GM19452 (cell line): ENCODE measurements around the gene ZNF579.
A peak's percentile ranks its signal among the peaks of the same experiment; 100 is the strongest.

Experiments
- ATAC-seq: cut with Tn5 transposase; IDR thresholded peaks from one replicate; pipeline ENCODE4 v1.9.1; 2021; ENCODE audit not compliant: unreplicated experiment

ZNF579 gene

DNA sequence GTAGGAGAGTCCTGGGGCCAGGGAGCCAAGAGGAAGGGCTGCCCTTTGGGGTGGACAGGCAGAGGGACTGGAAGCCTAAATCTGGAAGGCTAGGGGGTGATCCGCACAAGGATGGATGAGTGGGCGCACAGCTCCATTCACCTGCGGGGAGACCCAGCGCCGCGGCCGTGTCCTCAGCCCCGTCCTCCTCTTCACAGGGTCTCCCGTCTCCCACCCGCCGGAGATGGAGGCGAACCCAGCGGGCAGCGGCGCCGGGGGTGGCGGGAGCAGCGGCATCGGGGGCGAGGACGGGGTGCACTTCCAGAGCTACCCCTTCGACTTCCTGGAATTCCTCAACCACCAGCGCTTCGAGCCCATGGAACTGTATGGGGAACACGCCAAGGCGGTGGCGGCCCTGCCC, 32.7 kb upstream of the ZNF579 start:
- no peak for ATAC-seq

DNA sequence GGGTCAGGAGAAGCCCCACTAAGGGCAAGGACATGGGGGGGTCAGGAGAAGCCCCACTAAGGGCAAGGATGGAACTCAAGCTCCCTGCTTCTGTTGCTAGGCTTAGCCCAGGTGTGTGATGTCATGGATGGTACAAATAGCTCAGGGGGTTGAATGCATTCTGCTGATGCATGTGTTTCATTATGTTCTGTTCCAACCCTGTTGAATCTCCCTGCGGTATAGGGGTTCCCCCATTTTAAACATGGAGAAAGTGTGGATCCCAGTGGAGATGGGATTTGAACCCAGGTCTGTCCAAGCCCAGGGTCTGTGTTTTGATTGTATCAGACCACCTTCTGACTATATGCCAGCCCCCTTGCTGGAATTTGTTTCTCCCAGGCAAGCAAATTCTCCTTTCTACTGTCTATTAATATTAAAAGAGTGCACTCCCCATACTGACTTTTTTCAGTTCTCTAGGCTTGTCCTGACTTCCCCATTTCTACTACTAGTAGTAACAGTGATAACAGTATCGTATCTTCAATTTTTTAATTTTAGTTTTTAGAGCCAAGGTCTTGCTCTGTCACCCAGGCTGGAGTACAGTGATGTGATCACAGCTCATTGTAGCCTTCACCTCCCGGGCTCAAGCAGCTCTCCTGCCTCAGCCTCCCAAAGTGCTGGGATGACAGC, 31.5 kb upstream of the ZNF579 start:
- no peak for ATAC-seq

- no peak for ATAC-seq
These were observed 30.8 kb upstream of the ZNF579 start for GRCh38 chr19:55611300-55611982.

DNA sequence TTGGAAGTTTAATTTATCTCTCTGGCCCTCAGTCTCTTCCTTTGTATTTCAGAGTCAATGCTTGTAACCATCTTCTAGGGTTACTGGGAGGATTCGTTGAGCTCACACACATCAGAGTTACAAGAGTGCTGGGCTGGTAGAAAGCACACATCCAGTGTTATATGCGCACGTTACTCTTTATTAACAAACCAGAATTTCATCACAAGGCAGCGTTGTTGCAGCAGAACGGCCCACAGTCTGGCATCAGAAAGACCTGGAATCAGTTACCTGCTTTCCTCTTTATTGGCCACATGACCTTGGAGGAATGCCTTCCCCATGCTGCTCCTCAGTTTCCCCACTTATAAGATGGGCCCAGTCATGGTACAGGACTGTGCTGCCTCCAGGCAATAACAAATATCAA, 28.7 kb upstream of the ZNF579 start:
- ATAC-seq: no peak

DNA sequence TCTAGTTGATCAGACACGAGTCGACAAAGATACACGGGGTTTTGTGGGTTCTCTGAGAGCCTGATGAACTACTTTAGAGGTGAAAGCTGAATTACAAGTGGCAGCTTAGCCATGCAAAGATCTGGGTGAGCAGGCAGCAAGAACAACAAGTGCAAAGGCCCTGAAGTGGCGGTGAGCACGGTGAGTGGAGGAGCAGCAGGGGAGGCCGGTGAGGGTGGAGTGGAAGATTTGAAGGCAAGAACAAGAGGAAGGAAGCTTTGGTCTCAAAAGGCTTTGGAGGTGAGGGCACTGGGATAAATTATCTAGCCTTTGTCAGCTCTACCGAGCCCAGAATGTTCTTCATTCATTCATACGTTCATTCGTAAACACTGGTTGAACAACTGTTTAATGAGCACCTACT, 26.2 kb upstream of the ZNF579 start:
- ATAC-seq: no peak

- no peak for ATAC-seq
These were observed 25.8 kb upstream of the ZNF579 start for GRCh38 chr19:55606471-55606787.

DNA sequence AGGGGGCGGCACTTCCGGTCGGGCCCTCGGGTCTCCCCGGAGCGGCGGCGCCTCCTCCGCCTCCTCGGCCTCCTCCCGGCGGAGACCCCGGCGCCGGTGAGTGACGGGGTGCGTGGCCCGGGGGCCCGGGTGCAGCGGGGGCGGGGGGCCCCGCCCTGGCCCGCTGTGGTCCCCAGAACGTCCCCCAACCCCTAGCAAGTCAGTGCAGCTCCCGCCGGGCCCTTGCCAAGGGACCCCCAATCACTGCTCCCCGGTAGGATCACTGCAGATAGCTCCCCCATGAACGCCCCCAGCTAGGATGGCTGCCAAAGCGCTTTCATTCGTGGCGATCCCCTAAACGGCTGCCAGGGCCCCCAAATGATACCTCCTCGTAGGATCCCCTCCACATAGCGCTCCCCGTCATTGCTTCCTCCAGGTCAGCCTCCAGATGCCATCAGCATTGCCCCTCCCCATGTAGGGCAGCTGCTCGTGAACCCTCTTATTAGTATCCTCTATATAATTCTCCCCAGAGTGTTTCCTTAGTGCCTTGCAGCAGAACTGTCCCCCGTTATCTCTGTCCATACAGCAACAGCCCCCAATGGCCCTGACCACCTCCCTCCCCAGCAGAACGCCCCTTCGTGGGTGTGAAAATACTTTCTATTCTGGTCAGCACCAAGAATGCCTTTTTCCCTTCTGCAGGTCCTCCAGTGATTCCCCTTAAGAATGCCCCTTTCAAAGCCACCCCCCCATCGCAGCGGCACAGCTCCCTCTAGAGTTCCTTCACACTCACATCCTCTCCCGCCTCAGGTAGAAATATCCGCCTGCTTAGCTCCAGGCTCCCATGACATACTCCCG, 25.2 kb upstream of the ZNF579 start, which contains the start of gene ZNF865:
TSS of gene ZNF865 (plus strand) at position 11 of the 834 bp plus-strand sequence. CDS start 7,972 bp downstream, outside the sequence.
- peak; percentile 24 for ATAC-seq

DNA sequence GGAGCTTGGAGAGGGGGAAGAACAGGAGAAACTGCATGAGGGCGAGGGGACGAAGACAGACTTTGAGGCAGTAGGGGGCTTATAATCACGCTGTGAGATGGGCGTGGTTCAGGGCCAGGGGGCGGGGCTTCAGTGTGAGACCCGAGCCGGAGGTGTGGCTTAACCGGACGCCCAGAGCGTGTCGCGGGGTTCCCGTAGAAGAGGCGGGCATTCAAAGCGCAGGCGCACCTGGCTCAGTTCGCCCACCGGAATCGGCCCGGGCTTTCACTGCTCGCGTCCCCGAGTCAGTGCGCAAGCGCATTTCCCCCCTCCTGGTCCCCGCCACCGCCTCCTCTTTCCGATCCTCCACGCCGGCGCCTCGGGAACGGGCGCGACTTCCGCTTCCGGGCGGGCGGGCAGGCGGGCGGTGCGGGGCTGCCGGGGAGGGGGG, 24.6 kb upstream of the ZNF579 start:
- ATAC-seq: peak; percentile 68

- no peak for ATAC-seq
These were observed 23.1 kb upstream of the ZNF579 start for GRCh38 chr19:55603581-55604292.

- no peak for ATAC-seq
These were observed 22.5 kb upstream of the ZNF579 start for GRCh38 chr19:55603115-55603514.

- no peak for ATAC-seq
These were observed 21.7 kb upstream of the ZNF579 start for GRCh38 chr19:55602104-55603001.

DNA sequence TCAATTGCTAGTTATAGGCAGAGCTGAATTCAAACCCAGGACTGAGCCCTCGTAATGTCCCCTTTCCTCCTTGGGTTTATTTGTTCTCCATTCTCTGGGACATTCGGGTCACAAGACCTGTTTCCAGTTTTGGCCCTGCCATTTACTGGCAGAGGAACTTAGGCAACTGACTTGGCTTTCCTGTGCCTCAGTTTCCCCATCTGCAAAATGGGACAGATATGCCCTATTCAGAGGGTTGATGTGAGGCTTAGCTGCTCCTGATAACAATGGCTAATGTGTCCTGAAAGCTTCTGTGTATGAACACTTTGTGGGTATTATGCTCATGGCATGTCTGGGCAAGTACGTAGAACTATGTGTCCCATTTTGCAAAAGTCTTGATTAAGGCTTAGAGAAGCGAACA, 20.4 kb upstream of the ZNF579 start:
- no peak for ATAC-seq

DNA sequence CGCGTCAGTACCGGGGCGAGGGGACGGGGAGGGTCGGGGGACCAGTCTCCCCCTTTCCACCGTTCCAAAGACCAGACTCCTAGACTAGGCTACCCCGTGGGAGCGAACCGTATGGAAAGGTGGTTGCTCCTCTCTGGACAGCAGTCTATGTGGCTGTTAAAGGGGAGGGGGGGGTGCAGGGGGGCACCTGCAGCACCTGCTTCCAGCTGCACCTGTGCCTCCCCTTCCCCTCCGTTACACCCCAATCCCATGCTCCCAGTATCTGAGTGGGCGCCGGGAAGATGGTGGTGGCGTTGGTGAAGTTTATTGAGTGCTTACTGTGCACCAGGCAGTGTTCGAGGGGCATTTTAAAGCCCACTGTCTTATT, 20.0 kb upstream of the ZNF579 start:
- no peak for ATAC-seq

- ATAC-seq: peak; percentile 42
These were observed 19.4 kb upstream of the ZNF579 start, which contains the start of gene ZNF524 for GRCh38 chr19:55599842-55600661. Gene ZNF524 (plus strand): TSS chr19:55600288. CDS start chr19:55602113, 1,825 bp downstream.

DNA sequence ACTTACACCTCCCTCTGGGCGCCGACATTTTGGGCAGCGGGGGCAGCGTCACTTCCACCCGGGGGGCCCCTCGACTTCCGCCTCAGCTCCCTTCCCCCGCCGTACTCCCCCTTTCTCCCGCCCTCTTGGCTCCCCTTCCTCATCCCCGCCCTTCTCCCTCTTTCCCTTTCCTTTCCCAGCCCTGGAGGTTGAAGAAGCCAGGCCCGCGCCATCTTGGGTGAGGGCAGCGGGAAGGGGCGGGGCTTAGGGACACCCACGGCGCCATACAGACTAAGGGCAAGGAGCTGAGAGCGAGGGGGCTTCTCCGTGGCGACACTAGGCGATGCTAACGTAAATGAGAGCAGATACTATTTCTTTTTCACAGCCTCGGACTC, 18.8 kb upstream of the ZNF579 start, which contains the start of gene FIZ1:
TSS of gene FIZ1 (minus strand) at position 50 of the 374 bp plus-strand sequence. CDS start 1,652 bp downstream, outside the sequence.
- peak; percentile 44 for ATAC-seq

DNA sequence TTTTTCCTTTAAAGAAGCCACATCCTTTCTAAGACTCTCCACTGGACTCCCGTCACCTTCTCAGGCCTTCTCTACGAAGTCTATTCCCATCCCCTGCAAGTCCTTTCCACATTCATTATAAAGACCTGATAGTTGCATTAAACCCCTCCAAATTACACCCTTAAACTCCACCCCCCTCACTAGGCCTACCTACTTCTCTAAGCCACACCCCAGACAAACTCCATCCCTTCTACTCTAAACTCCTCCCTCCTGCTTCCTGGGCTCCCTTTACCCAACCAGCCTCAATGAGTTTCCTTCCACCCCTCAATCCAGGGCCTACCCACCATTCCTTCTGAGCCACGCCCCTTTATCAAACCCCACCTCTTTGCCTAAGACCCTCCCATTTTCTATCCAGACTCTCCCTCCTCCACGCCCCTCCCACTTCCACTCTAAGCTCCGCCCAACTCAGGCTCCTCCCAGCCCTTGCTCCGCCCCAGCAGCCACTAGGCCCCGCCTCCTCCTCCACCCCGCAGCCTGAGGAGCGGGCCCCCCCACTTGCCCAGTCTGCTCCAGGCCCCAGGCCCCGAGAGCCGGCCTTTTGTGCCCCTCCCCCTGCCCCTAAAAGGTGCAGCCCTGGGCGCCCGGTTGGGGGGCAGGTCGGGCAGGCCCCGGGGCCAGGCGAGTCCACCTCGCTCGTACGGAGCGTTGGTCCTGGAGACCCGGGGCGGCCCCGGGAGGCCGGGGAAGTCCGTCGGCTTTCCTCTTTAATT, 18.2 kb upstream of the ZNF579 start:
- peak; percentile 48 for ATAC-seq

DNA sequence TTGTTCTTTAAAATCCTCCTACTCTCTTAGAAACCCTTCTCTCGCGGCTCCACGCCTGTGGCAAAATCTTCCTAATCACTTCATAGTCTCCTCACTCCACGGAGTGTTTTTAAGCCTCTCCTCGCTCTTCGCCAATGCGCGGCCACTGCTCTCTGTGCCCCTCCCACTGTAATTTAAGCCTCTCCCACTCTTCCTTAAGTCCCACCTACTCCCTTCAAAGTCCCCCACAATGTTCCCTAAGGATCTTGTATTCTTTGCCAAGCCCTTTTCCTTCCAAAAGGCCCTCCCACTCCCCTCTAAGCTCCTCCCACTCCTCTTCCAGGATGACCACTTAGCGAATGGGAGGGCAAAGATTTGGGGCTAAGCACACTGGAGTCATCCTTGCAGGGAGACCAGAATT, 17.4 kb upstream of the ZNF579 start:
- ATAC-seq: no peak

DNA sequence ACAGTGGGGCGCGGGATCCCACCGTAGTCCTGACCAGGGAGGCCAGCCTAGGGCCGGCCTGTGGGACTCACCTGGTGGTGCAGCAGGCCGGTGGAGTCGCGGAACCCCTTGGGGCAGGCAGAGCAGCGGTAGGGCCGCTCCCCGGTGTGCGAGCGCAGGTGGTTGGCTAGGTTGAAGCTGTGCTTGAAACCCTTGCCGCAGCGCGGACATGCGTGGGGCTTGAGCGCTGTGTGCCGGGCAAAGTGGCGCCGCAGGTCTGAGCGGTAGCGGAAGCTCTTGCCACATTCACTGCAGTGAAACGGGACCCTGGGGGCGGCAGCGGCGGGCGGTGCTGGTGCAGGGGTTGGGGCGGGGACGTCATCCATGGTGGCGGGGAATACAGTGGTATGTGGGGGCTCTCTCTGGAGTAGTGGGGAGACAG, 16.9 kb upstream of the ZNF579 start:
- ATAC-seq: no peak
